GOT3 (cell line): ENCODE results near the gene C1orf122.
"Not testable (repeated sequence)": the region's sequence is repeated elsewhere in the genome, so short reads cannot be mapped to it uniquely, and the experiment has no call there.

Experiments used
- DNase-seq: peaks from one replicate; lab custom pipeline; 2025; ENCODE audit warnings: mixed read lengths; lab: John Stamatoyannopoulos, UW

C1orf122 gene

DNA sequence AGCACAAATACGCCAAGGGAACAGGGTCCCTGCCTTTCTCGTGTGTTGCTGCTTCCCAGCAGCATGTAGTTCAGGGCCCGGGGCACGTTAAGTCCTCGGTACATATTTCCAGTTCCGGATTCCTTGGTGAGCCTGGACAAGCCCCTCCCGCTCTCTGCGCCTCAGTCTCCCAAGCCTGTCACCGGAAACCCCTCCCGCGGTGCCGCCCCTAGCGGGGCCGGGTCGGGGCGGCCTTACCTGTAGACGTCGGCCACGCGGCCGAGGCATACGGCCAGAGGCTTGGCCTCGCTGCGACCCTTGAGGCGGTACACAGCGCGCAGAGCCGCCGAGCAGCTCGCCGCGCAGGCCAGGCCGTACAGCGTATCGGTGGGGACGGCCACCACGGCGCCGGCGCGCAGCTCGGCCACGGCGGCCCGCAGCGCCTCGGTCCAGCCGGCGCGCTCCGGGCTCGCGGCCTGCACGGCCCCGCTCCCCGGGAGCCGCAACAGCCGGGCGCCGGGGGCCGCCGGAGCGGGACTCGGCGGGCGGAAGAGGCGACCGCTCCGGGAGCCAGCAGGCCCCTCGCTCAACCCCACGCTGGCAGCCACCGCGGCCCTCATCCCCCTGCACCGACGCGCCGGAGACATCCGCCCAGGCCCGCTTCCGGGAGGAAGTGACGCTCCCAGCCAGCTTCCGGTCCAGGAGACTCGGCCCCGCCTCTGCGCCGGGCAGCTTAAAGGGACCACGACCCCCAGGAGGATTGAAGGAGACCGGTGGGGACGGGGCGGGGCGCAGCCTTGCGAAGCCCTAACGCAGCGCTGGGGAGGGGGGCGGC, at the start of gene C1orf122, which contains the start of gene YRDC:
C1orf122 (plus strand) TSS at position 236 of the 814 bp plus-strand sequence. CDS start 615 bp downstream, outside the sequence.
YRDC (minus strand) TSS at position 654 of the 814 bp plus-strand sequence; CDS start at position 626, 28 bp downstream.
- DNase-seq = peak; percentile 76

DNA sequence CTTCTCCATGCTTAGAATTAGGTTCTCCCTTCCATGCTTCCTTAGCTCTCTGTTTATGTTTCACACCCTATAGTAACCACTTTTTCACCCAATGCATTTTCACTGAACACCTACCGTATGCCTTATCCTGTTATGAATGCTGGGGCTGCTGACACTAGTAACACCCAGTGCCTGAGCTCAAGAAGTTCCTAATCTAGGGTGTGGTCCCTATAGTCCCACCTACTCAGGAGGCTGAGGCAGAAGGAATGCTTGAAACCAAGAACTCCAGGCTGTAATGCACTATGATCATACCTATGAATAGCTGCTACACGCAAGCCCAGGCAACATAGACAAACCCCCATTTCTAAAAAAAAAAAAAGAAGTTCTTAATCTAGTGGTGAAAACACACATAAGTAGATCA, 48.1 kb upstream of the C1orf122 start:
- no peak for DNase-seq

DNA sequence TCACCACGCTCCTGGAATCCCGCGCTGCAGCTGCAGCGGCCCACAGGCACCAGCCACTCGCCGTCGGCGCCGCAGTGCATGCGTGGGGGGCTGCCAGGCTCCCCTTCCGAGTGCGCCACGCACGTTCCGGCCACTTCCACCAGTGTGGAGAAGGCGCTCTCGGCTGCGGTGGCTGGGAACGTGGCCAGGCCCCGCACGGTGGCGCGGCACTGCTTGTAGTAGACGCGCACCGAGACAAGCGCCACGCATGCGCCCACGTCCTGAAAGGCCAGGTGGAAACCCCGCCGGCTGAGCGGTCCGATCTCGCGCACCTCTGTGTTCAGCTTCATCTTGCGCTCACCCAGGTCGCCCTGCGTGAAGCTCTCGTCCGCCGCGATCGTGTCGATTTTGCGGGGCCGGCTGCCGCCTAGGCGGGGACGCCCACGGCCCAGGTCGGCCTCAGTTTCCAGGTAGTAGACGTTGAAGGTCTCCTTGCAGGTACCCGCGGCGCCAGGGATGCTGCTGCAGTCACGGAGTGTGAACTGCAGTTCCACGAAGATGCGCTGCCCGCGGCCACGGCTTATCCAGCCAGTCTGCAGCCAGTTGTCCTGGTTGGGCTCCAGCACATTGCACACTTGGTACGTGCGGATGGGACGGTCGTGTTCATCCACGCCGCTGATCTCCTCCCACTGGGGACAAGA, 46.0 kb upstream of the C1orf122 start:
- DNase-seq = no peak

DNA sequence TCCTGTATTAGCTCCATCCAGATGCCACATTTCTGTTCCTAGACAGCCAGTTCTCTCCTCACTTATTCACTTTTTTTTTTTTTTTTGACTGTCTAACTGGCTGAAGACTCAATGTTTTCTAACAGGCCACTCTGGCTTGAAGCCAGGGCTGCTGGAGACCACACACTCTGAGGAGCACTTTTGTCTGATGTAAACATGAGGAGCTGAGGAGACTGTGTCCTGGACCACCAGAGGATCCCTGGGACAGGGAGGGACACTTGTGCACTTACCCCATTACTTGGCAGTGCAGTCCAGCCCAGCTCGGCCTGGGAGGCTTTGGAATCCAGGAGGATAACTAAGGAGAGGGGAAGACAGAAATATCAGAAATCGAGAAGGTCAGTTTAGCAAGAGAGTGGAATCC, 45.1 kb upstream of the C1orf122 start:
- DNase-seq = no peak

DNA sequence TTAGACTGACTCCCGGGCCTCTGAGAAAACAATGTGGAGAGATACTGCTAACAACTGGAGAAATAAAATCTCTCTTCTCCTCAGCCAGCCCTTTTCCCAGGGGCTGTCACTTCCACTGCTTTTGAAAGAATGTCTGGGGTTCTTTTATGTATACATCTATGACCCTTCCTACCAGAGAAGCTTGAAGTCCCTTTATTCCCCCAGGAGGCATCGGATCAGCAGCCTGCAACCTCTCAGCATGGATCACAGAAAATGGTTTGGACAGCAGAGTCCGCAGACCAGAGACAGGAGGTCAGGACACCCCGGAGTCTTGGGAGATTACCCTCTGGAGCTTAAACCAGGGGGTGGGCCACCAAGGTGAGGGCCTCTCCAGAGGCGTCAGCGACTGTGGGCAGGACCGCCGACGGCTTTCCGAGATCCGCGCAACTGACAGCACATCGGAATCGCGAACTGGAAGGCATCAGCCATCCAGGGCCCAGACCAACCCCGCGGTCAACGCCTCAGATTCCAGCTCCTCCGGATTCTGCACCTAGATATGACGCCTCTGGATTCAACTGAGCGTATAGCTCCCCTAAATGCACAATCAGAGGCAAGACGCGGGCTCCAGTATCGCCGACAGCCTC, 43.7 kb upstream of the C1orf122 start:
- no peak for DNase-seq

DNA sequence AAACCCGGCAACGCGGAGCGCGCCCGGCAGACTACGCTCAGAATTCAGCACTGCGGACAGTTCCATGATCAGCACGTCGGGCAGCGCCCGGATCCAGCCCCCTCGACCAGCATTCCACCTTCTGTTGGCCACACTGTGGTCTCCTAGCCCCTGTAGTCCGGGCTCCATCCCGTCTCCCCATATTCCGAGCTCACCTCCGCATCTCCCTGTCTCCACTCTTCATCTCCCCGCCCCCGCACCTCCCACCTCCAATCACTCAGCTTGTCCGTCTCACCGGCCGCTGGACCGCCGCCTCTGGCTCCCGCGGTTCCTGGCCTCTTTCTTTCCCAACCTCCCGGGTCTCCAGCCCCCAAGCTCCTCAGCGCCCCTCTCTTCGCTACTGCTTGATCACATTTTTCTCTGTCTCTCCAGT, 43.2 kb upstream of the C1orf122 start:
- DNase-seq = no peak

DNA sequence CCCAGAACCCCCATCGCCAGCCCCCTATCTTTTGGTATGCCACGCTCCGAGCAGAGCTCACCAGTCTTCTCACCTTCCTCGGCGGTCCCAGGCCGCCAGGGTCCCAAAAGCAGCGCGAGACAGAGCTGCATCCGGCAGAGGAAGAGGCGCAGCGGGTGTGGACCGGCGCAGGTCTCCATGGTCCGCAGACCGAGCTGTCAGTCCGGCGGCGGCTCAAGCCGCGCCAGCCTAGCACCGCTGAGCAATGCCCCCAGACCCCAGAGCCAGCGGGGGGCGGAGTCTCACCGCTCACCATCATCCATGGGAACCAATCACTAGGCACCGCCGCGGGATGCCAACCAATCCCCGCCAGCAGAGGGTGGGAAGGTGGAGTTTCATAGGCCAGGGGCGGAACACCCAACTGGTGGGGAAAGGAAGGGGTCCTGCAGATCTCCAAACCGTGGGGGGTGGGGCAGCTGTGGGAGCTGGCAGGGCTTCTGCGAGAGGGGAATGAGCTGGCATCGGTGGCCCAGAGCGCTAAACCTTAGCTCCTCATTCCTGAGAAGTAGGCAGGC, 42.6 kb upstream of the C1orf122 start, which contains the start of gene EPHA10:
EPHA10 (minus strand) TSS at position 233 of the 554 bp plus-strand sequence; CDS start at position 179, 54 bp downstream.
- DNase-seq = no peak

DNA sequence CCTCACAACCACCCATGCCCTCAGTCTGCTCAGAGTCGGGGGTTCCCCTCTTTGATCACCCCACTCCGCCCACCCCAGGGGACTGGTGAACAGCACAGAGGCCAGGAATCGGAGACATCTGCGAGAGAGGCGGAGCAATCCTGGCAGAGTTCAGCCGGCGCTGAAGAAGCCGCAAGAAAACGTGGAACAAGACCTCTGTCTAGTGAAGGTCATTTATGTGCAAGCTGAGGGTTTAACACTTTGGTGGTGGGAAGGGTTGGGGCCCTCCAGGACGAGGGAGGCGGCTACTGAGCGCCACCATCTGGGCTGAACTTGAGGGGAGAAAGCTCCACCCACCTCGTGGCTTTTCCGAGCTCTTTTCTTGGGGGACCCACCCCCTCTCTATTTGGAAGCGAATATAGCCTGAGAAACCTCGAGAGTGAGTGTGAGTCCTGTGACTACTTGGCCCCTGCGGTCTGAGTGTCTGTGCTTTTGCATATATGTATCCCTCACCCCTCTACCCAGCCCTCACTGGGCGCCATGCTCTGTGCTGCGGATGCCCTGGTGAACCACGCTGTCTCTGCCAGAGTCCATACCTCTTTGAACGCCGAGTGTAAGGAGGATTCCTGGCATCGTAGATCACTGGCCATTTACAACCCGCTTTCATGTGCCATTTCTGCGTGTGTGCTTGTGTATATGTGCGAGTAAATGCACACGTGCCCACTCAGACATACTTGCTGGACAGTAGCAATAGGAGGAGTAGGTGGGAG, 41.5 kb upstream of the C1orf122 start:
- DNase-seq = no peak

DNA sequence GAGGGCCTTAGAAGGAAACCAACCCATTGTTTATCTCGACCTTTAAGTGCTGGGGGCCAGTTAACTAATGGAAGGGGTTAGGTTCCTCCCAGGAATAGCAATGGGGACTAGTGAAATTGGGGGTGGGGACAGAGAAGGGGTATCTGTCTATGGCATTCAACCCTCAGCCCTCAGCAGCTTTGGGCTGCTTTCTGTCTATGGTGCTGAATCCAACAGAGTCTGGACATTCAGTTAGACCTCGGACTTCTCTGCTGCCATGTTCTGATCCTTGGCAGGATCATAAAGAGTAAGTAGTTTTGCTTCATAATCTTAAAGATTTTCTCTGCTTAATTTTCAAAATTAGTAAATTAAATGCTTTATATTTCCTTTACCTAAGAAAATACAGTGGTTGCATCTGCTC, 40.1 kb upstream of the C1orf122 start:
- no peak for DNase-seq

DNA sequence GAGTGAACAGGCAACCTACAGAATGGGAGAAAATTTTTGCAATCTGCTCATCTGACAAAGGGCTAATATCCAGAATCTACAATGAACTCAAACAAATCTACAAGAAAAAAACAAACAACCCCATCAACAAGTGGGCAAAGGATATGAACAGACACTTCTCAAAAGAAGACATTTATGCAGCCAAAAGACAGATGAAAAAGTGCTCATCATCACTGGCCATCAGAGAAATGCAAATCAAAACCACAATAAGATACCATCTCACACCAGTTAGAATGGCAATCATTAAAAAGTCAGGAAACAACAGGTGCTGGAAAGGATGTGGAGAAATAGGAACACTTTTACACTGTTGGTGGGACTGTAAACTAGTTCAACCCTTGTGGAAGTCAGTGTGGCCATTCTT, 36.1 kb upstream of the C1orf122 start:
- DNase-seq = not testable (repeated sequence)

DNA sequence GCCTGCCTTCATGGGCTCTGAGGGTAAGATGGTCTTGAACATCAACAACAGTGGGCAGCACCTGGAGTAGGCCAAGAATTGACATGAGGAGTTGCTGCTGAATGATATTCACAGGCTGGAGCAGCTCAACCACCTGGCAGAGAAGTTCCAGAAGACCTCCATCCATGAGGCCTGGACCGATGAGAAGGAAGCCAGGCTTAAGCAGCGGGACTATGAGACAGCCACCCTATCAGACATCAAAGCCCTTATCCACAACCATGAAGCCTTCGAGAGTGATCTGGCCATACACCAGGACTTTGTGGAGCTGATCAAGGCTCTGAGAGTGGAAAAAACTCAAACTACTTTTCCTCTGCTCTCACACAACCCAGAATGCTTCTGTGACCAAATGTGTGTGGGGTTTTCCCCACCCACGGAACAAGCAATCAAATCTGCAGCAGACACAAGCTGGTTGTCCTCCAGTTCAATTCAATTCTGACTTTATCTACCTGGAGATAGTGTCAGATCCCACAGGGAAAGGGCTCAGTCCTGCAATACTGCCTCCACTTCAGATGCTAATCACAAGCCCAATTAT, 30.6 kb upstream of the C1orf122 start:
- no peak for DNase-seq

DNA sequence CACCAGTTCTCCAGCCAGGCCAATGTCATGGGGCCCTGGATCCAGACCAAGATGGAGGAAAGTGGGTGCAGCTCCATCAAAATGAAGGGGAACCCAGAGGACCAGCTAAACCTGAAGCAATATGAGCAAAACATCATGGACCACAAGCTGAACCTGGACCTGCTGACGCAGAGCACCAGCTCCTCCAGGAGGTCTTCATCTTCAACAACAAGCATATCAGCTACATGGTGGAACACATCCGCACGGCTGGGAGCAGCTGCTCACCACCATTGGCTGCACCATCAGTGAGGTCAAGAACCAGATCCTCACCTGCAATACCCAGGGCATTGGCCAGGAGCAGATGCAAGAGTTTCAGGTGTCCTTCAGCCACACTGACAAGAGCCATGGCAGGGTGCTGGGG, 28.9 kb upstream of the C1orf122 start:
- no peak for DNase-seq

DNA sequence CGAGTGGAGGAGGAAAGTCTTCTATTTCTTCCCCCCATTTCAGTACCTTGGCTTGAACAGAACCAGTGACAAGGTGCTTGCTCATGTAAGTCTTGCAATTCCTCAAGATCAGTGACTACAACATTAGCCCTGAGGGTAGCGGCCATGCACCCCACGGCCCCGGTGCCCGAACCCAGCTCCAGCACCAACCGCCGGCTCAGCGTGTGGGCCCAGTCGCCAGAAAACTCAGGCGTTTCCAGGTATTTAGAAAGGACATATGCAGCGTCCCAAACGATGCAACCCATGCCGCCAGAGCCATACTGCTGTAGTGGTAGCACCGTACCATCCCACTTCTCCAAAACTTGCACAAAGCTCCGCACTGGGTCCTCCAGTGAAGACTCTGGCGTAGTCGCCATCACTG, 25.1 kb upstream of the C1orf122 start:
- no peak for DNase-seq

DNA sequence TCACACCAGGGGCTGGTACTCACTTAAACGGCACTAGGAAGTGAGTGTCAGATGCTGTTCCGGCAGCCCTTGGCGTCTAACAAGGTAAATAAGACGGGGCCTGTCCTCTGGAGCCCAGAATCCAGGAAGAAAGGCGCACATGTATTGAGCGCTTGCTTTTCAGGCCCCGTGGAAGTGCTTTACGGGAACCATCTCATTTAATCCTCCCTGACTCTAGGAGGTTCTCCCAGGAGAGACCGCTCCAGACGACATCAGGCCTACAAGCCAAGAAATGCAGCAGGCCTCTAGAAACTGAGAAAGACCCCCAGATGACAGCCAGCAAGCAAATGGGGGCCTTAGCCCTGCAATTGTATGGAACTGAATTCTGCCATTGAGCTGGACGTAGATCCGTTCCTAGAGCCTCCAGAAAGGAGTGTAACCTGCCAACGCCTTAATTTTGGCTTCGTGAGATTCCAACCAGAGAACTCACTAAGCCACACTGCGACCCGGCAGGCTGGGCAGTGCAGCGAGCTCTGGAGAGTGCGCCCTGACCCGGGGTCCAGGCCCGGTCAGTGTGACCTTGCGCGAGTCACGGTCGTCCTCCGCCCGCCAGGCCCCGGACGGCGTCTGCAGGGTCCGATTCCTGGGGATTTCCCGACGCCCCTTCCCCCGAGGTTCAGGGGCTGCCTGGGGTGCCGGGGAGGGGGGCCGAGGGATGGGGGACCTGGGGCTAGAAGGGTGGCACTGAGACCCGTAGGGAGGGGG, 14.5 kb upstream of the C1orf122 start:
- no peak for DNase-seq

DNA sequence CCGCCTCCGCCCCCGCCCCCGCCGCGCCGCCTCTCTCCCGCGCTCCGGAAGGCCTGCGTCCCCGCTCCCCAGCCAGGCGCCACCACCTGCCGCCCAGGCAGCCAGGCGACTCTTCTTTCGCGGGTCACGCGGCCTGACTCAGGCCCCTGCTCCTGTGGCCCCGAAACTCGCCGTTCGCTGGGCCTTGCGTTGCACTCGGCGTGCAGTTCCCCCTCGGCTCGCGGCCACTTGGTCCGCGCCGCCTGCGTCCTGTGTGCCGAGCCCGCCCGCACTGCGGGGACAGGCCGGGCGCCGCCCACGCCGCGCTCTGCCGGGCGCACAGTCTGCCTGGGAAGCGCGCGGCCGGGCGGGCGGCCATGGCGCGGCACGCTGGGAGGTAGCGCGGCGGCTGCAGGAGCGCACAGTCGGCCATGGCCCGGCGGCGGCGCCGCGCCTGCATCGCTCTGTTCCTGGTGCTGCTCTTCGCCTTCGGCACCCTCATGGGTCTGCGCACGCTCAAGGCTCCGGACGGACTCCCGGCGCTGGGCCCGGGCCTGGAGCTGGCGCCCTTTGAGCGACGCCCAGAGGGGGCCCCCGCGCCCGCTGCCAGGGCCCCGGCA, 13.7 kb upstream of the C1orf122 start, which contains the start of gene MANEAL:
MANEAL (plus strand) TSS at position 75 of the 599 bp plus-strand sequence; CDS start at position 411, 336 bp downstream.
- DNase-seq = no peak

DNA sequence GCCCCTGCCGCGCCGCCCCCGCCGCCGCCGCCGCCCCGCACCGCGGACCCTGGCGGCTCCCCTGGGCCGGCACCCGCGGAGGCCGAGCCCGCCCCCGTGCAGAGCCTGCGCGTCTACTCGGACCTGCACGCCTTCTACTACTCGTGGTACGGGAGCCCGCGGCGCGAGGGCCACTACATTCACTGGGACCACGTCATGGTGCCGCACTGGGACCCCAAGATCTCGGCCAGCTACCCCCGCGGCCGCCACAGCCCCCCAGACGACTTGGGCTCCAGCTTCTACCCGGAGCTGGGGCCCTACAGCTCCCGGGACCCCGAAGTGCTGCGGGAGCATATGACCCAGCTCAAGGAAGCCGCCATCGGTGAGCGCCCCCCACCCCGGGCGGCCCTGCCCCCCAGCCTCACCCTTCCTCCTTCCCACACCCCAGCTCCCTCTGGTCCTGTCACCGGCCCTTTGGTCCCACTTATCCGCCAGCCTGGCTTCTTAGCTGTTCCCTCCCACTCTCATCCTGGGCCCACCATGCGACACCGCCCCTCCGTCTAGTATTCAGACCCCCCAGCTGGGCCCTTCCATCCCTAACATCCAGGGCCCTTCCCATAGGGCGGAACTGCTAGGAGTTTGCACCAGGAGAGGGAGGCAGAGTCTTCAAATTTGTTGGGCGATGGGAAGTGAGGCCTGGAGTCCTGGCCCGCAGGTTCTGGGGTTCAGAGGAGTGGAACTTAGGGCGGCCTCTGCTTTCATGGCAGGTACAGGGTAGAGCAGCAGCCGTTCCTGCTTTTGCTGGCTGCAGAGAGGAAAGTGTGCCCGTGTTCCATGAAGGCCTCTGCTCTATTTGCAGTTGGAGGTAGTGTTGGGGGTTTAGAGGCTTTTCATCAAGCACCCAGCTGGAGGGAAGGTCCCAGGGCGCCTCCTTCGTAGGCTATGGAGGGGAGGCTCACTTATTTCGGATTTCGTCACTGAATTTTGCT, 12.9 kb upstream of the C1orf122 start:
- DNase-seq = no peak

DNA sequence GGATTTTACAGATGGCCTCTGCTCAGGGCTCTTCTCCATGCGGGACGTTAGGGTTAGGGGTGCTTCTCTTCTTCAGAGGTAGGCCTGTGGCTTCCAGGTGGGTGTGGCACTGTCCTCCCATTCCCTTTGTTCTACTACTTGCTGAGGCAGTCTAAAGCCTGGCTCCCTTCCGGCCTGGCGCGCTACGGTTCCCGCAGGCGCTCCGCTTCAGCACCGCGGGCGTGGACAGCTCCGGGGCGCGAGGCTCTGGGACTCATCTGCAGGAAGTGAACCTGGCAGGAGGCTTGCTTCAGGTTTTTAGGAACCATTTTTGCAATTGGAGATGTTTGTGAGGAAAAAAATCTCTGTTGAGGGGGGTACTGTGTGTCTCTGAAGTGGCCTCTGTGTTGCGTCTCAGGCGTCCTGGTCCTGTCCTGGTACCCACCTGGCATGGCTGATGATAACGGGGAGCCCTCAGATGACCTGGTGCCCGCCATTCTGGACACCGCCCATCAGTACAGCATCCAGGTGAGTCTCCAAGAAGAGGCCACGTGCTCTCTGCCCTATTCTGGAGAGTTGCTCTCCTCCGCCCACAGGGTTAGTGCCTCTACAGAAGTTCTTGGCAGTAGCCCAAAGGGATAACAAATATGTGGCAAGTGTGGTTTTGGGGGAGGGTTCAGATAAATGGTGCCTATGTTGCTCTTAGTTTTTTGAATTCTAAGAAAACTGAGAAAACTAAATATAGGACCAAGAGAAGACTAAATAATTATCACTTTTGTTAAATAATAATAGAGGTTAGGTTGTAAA, 12.1 kb upstream of the C1orf122 start:
- DNase-seq = no peak
